ENCODE results near the gene RPL38.

The RPL38 gene

DNA sequence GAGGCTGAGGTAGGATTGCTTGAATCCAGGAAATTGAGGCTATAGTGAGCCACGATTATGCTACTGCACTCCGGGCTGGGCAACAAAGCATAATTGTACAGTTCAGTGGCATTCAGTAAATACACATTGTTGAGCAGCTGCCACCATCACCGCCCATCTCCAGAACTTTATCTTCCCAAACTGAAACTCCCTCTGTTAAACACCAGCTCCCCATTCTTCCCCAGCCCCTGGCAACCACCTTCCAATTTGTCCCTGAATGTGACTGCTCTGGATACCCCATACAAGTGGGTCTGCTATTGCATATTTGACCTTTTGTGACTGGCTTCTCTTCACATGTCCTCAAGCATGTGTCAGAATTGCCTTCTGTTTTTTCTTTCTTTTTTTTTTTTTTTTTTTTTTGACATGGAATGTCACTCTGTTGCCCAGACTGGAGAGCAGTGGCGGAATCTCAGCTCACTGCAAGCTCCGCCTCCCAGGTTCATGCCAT lies 2.9 kb downstream of the RPL38 start:
- TF ChIP-seq, protein P1, sequence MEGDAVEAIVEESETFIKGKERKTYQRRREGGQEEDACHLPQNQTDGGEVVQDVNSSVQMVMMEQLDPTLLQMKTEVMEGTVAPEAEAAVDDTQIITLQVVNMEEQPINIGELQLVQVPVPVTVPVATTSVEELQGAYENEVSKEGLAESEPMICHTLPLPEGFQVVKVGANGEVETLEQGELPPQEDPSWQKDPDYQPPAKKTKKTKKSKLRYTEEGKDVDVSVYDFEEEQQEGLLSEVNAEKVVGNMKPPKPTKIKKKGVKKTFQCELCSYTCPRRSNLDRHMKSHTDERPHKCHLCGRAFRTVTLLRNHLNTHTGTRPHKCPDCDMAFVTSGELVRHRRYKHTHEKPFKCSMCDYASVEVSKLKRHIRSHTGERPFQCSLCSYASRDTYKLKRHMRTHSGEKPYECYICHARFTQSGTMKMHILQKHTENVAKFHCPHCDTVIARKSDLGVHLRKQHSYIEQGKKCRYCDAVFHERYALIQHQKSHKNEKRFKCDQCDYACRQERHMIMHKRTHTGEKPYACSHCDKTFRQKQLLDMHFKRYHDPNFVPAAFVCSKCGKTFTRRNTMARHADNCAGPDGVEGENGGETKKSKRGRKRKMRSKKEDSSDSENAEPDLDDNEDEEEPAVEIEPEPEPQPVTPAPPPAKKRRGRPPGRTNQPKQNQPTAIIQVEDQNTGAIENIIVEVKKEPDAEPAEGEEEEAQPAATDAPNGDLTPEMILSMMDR (IDR thresholded peaks at IDR 0.05; ENCODE audit: insufficient read depth, low read depth, low read length, missing control alignments), result no peak
- DNase-seq (ENCODE audit: low read depth), result no peak
- H3K4me3 ChIP-seq (ENCODE audit: low read depth, low read length), result no peak overlapping the region

DNA sequence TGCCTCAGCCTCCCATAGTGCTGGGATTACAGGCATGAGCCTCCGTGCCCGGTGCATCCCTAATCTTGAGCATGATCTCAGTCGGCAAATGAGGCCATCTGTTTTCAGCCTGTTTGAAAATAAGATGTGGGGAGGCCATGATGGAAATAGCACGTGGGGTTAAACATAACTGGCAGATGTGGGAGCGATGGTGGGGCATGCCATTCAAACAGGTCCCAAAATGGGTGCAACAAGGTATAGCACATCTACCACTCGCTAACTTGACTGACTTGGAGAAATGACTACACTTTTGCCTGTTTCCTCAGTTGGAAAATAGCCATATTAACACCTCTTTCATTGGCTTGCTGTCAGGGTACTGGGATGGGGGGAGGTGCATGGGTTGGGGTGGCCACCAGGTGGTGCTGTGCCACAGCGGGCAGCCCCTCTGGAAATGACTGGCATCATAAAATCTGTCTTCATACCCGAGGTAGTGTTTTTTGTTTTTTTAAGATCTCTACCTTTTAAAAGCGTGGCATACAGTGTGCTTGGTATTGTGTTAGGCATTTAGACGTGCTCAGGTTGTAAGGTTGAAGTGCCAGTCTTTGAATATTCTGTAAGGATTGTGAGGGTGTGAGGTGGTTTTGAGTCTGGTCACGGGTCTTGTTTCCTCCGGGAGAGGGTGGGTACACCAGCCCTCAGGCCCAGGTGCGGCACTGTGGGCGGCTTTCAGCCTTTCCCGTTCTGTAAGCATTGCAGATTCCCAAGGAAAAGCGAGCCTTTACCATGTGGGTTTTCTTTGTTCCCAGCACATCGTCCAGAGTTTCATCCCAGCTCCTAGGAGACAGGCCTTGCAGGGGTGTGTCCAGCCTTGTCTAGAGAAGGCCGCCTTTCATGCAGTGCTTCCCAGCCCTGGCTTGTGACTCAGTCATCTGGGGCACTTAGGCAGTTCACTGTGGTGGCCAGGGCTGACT lies 7.0 kb downstream of the RPL38 start:
- no peak overlapping the region for H3K4me3 ChIP-seq (ENCODE audit: low read depth, low read length)
- TF ChIP-seq, protein P1 (IDR thresholded peaks at IDR 0.05; ENCODE audit: insufficient read depth, low read depth, low read length, missing control alignments), result peak; percentile 95
- peak; percentile 75 for DNase-seq (ENCODE audit: low read depth)

DNA sequence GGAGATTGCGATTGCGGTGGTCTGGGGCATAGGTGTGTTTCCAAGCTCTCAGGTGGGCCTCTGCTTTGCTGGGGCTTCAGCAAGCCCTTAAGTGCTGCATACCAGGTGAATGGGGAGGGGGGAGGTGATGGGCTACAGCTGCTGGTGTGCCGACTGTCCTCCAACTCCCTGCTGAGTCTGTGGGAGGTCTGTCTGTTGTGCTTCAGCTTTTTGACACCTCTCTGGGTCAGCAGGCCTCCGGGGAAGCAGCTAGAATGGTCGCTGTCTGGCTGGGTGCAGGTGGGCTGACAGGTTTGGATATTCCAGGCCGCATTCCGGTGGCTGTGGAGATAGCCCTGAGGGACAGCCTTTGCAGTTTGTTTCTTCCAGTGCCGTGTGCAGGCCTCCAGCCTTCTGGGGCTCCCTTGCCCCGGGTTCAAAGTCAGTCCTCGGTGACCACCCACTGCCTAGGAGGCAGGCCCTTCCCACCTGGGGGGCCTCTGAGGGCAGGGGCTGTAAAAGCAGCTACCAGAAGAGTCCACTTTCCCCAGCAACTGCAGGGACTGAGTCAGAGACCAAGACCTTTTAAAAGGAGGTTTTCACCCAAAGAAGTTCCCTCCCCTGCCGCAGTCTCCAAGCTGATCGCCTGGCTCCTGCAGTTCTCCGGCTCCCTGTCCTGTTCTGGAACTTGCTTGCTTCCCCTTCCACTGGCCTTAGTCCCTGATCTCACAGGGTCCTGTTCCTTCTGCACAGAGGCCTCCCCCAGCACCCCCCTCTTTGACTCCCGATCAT lies 7.8 kb downstream of the RPL38 start:
- TF ChIP-seq, protein P1 (IDR thresholded peaks at IDR 0.05; ENCODE audit: insufficient read depth, low read depth, low read length, missing control alignments), result no peak
- DNase-seq (ENCODE audit: low read depth), result peak; percentile 36
- H3K4me3 ChIP-seq (ENCODE audit: low read depth, low read length), result peak overlapping the region; percentile 57; the same call in 1 of the 2 replicates

DNA sequence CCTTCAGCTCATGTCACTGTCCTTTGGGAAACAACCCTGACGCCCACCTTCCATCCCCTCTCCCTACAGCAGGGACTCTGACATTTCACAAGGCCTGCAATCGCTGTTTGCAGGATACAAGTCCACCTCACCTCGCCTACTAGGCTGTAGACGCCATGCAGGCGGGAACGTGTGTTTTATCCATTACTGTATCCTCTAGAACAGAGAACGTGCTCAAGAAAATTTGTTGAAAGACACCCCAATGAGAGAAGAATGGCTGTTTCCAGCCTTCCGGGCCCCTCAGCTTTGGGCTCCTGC lies 8.4 kb downstream of the RPL38 start:
- TF ChIP-seq, protein P1 (IDR thresholded peaks at IDR 0.05; ENCODE audit: insufficient read depth, low read depth, low read length, missing control alignments), result no peak
- peak; percentile 34 for DNase-seq (ENCODE audit: low read depth)
- peak overlapping the region; percentile 57 for H3K4me3 ChIP-seq (ENCODE audit: low read depth, low read length)

DNA sequence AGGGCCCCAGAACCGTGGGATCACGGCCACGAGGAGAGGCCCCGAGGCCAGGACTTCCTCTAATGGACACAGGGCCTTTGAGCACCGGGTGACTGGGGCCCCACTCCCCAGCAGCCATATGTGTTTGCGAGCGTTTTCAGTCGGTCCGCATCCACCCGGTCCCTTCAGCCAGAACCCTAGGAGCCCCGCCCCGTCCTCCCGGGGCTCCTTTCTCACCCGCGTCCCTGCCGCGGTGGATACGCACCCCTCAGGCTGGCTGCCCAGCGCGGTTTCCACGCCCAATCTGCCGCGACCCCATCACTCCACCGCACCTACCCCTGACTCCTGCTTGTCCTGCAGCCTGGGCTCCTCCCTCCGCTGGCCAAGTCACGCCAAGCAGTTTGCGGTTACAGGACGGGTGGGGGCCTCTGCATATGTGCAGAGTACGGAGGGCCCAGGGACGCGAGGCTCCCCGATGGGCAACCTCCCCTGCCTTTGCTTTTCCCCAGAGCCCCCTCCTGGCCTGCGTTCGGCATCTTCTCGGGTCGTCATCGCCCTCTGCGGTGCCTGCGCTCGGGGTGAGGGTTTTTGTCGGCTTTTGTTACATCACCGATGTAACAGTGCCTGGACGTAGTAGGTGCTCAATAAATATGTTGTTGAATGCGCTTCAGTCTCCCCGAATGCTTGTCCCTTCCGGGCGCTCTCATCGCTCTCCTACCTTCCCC lies 8.9 kb downstream of the RPL38 start:
- peak overlapping the region; percentile 57 for H3K4me3 ChIP-seq (ENCODE audit: low read depth, low read length)
- peak; percentile 33 for DNase-seq (ENCODE audit: low read depth)
- TF ChIP-seq, protein P1 (IDR thresholded peaks at IDR 0.05; ENCODE audit: insufficient read depth, low read depth, low read length, missing control alignments), result no peak

DNA sequence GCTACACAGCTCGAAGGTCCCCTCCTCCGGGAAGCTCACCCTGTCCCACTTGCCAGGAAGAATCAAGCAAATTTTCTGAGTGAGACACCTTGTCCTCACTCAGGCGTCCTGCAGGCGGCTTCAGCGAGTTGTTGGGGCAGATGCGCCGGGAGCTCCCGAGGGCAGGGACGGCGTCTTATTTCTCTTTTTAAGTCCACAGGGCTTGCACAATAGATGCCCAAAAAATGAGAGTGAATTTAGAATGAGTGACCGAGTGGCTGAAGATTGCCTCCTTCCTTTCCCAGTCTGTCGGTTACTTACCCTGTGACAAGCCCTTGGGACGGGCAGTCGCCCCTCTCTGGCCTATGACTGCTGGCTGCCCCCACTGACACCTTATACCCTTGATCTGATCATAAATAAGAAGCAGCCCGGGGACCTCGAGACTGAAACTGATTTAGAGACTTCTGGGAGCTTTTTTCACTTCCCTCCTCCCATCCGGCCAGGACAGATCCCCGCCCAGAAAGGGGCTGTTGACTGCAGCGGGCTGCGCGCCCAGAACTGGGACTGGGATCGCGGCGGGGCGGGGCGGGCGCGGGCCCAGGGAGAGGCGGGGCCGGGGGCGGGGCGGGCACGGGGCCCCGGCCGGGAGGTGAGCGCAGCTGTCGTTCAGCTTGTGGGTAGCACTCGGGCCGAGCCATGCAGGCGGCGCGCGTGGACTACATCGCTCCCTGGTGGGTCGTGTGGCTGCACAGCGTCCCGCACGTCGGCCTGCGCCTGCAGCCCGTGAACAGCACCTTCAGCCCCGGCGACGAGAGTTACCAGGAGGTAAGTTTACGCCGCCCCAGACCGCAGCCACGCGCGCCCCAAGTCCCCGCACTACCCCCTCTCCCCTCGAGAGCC lies 9.7 kb downstream of the RPL38 start, which contains the start of gene TTYH2:
Gene TTYH2 (plus strand): TSS at position 659 of the 879 bp plus-strand sequence. CDS start 17 bp downstream, at position 676.
- TF ChIP-seq, protein P1 (IDR thresholded peaks at IDR 0.05; ENCODE audit: insufficient read depth, low read depth, low read length, missing control alignments), result peak; percentile 35
- H3K4me3 ChIP-seq (ENCODE audit: low read depth, low read length), result peak within 1 kb of the TSS; percentile 57
- peak; percentile 88 for DNase-seq (ENCODE audit: low read depth)
